ENCODE results near the gene CLEC12A. TPM values are rescaled to one million over a fixed set of nuclear protein-coding genes. Genes with fewer than 3 reads are reported as not detected.

The CLEC12A gene
- total RNA-seq, 6 experiments from 2014 or later = not detected

- Mint-ChIP-seq H3K4me1 (ENCODE audit: low read depth) (peaks cover 50% of the 10 kb centered on the region), H3K27me3 (ENCODE audit: insufficient read depth) (no peaks in the 10 kb centered on the region), H3K36me3 (ENCODE audit: low read depth) (peaks cover 4% of the 10 kb centered on the region), H3K9me3 (no peaks in the 10 kb centered on the region), H3K4me3 (peak overlapping the region; percentile 64), H3K27ac (peak overlapping the region; percentile 94)
- peak; percentile 9 for DNase-seq
- TF ChIP-seq, protein P1, sequence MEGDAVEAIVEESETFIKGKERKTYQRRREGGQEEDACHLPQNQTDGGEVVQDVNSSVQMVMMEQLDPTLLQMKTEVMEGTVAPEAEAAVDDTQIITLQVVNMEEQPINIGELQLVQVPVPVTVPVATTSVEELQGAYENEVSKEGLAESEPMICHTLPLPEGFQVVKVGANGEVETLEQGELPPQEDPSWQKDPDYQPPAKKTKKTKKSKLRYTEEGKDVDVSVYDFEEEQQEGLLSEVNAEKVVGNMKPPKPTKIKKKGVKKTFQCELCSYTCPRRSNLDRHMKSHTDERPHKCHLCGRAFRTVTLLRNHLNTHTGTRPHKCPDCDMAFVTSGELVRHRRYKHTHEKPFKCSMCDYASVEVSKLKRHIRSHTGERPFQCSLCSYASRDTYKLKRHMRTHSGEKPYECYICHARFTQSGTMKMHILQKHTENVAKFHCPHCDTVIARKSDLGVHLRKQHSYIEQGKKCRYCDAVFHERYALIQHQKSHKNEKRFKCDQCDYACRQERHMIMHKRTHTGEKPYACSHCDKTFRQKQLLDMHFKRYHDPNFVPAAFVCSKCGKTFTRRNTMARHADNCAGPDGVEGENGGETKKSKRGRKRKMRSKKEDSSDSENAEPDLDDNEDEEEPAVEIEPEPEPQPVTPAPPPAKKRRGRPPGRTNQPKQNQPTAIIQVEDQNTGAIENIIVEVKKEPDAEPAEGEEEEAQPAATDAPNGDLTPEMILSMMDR (IDR thresholded peaks at IDR 0.05) = no peak
These were observed 56.1 kb downstream of the CLEC12A start for GRCh38 chr12:10027311-10027710.

DNA sequence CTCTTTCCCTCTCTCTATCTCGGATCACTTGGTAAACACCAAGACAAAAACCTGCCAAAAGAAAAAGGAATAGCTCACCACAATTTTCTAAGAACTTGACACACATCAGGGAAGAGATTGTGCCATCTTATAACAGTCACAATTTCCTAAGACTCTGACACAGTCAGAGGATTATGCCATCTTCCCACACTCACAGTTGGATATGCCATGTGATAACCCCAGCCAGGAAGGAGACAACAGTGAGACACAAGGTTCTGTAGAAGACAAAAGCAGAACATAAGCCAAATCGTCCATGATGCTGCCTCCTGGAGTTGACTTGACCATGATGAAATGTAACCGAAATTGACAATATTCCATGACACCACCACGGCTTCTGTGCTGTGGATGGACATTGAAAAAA lies 56.5 kb downstream of the CLEC12A start:
- peak overlapping the region; percentile 94 for H3K27ac Mint-ChIP-seq

GRCh38 chr12:10030446-10030845 lies 59.2 kb downstream of the CLEC12A start, which contains the start of gene CLEC9A:
CLEC9A (plus strand) TSS chr12:10030682; CDS start chr12:10052688, 22,006 bp downstream.
- Mint-ChIP-seq H3K27ac (peak within 1 kb of the TSS; percentile 99), H3K27me3 (ENCODE audit: insufficient read depth) (no peaks in the 10 kb centered on the region), H3K4me3 (peak within 1 kb of the TSS; percentile 75), H3K9me3 (no peaks in the 10 kb centered on the region), H3K36me3 (ENCODE audit: low read depth) (peaks cover 4% of the 10 kb centered on the region), H3K4me1 (ENCODE audit: low read depth) (peaks cover 74% of the 10 kb centered on the region)
- no peak for DNase-seq
- TF ChIP-seq, protein P1 (IDR thresholded peaks at IDR 0.05) = no peak

More for the DNA sequence above, 56.5 kb downstream of the CLEC12A start:
- Mint-ChIP-seq H3K27me3 (ENCODE audit: insufficient read depth) (no peaks in the 10 kb centered on the region), H3K36me3 (ENCODE audit: low read depth) (peaks cover 4% of the 10 kb centered on the region), H3K9me3 (no peaks in the 10 kb centered on the region), H3K4me1 (ENCODE audit: low read depth) (peaks cover 54% of the 10 kb centered on the region), H3K4me3 (peak overlapping the region; percentile 64)
- TF ChIP-seq, protein P1 (IDR thresholded peaks at IDR 0.05) = peak; percentile 22; the same call in 1 of the 2 replicates
- peak; percentile 54 for DNase-seq

DNA sequence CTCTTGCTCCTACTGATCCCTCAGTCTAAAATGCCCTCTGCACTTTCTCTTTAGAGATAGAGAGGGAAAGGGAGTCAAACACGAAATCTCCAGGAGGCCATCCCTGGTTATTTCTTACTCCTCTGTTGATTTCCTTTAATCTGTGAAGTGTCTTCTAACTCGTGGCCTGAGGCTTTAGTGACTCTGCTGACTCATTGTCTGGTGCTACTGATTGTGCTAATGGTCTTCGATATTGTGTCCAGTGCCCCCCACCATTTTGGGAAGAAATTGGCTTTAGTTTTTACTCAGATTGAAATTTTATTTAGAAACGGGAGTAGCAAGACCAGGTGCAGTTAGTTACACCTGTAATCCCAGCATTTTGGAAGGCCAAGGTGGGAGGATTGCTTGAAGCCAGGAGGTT lies 60.1 kb downstream of the CLEC12A start:
- H3K27ac Mint-ChIP-seq = peak overlapping the region; percentile 99

DNA sequence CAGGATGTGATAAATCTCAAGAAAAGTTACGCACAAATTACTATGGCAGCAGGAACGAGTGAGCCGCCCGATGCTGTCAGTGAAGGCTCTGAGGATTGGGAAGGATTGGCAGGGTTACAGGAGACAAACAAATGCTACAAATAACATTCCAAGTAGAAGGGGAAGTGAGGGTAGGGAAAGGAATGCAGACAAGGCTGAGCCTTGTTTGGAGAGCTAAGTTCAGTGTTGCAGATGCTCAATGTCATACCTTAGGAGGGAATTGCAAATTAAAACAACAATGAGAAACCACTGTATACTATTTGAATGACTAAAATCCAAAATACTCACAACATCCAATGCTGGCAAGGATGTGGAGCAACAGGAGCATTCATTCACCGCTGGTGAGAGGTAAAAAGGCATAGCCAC lies 60.6 kb downstream of the CLEC12A start:
- H3K27ac Mint-ChIP-seq = peak overlapping the region; percentile 99
- H3K4me1 Mint-ChIP-seq (ENCODE audit: low read depth) = peaks cover 80% of the 10 kb centered on the region
- peak; percentile 95 for DNase-seq
- TF ChIP-seq, protein P1 (IDR thresholded peaks at IDR 0.05) = no peak
- peak overlapping the region; percentile 75 for H3K4me3 Mint-ChIP-seq
- H3K36me3 Mint-ChIP-seq (ENCODE audit: low read depth) = peaks cover 4% of the 10 kb centered on the region
- H3K9me3 Mint-ChIP-seq = no peaks in the 10 kb centered on the region
- no peaks in the 10 kb centered on the region for H3K27me3 Mint-ChIP-seq (ENCODE audit: insufficient read depth)

More for the DNA sequence above, 60.1 kb downstream of the CLEC12A start:
- TF ChIP-seq, protein P1 (IDR thresholded peaks at IDR 0.05) = no peak
- Mint-ChIP-seq H3K4me1 (ENCODE audit: low read depth) (peaks cover 79% of the 10 kb centered on the region), H3K4me3 (peak overlapping the region; percentile 75), H3K9me3 (no peaks in the 10 kb centered on the region), H3K27me3 (ENCODE audit: insufficient read depth) (no peaks in the 10 kb centered on the region), H3K36me3 (ENCODE audit: low read depth) (peaks cover 4% of the 10 kb centered on the region)
- peak; percentile 61 for DNase-seq

Data from HFFc6 (cell line).